Measurements from ENCODE around the gene CYSTM1.

CYSTM1 gene

GRCh38 chr5:140213370-140213983 lies 38.5 kb downstream of the CYSTM1 start:
- no peak for DNase-seq (ENCODE audit: low spot score)

DNA sequence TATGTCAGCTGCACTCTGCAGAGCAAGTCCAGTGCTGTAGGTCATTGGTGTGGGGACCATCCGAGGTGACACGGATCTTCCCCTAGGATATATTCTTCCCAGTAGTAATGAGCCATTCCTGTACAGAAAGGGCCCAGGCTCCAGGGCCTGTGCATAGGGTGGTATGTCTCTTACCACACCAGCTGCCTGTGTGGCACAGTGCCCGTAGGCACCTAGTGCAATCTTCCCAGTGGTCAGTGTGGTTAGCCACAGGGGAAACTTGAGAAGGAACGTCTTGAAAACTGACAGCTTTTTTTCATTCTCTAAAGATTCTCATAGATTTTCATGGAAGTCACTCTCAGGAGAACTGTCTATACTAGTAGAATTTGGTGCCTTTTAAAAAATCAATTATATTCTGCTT lies 39.8 kb downstream of the CYSTM1 start:
- DNase-seq (ENCODE audit: low spot score): no peak

- no peak for DNase-seq (ENCODE audit: low spot score)
These were observed 40.3 kb downstream of the CYSTM1 start for GRCh38 chr5:140215276-140215675.

DNA sequence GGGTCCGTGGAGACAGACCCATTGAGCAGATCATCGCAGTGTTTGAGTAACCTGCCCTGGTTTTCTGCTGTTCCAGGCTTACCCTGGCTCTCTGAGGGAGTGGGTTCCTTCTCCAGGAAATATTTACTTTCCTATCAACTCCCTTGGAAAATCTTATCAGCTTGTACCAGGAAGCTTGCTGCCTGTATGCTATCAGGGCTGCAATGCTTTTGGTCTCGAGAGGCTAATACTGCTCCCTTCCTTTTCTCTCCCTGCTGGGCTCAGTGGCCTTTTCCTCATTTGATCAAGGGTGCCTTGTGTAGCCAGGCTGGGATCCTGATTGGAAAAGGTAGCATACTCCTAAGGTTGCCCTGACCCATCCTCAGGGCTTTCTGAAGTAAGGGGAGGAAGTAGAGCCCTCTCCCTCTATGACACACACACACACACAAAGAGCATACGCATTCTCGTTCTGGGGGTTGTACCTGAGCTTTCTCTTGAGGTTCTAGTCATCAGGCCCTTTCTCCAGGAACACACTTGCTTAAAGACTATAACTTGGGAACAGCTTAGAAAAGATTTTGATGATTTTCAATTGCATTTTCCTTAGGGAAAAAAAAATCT lies 41.6 kb downstream of the CYSTM1 start:
- no peak for DNase-seq (ENCODE audit: low spot score)

DNA sequence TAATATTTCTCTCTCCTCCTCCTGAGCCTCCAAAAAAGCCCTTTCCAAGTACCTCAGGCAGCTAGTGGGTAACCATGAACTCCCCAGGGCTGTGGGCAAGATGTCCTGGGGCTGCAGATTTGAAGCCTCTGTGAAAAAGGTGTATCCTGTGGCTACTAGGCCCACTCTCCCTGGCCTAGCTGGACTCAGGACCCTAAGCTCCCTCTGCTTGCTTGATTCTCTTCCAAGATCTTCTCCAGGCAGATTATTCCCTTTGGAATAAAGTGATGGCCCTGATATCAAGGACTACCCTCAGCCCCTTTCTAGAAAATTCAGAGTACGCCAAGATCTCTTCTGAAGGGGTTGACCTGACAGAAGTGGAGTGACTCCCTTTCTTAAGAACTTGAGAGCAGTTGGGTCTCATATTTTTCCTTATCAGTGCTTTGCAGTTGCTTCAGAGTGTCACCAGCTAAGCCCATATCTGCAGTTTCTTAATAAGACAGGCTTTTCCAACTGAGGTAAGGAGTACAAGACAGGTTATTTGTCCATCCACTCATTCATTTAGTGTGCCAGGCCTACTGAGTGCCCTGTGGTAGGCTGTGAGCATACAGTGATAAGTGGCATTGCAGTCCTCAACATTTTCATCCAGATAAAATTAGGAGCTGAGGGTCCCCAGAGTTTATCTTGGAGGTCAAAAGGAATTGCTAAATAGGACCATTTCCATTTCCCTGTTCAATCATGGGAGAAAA lies 42.5 kb downstream of the CYSTM1 start:
- no peak for DNase-seq (ENCODE audit: low spot score)

- no peak for DNase-seq (ENCODE audit: low spot score)
These were observed 44.3 kb downstream of the CYSTM1 start for GRCh38 chr5:140219068-140219991.

DNA sequence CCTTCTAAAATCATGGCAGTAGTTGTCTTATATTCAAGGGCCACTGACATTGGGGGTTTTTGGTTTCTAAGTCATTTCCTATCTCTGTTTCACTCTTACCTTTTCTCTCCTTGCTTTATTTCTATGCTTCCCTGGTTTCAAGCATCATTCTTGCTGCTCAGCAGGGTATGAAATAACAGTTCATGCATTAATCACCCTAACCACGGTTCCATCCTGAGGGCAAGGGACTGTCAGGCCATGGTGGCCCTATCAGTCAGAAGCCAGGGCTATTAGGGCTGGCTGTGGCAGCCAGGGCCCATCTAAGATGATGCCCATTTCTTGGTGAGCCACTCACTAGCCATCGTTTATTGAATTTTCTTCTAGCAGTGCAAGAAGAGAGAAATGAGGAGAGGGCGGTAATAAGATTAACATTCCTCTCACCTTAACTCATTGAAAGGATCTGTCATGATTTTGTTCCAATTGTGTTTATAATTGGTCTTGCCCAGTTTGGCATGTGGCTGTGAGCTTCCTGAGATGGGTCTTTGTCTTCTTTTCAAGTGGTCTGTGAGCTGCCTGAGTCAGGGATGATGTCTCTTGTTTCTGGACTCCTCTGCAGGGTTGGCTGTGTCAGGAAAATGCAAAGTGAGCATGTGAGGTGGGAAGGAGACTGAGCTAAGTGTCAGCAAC lies 45.2 kb downstream of the CYSTM1 start:
- DNase-seq (ENCODE audit: low spot score): no peak

DNA sequence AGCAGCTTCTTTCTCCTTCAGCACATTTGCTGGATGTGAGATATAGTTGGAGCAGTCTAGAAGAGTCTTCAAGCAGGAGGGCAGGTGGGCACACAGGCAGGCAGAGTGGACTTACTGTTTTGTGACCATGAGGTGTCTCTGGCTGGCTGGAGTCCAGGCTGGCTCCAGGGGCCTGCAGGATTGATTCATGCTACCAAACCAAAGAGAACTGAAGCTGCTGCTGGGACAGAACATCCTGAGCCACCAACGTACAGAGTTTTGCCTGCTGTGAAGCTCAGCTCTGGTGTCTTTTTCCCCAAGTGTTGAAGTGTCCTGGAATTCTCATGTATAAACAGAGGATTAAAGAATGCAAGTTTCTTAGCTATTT lies 45.7 kb downstream of the CYSTM1 start:
- no peak for DNase-seq (ENCODE audit: low spot score)

DNA sequence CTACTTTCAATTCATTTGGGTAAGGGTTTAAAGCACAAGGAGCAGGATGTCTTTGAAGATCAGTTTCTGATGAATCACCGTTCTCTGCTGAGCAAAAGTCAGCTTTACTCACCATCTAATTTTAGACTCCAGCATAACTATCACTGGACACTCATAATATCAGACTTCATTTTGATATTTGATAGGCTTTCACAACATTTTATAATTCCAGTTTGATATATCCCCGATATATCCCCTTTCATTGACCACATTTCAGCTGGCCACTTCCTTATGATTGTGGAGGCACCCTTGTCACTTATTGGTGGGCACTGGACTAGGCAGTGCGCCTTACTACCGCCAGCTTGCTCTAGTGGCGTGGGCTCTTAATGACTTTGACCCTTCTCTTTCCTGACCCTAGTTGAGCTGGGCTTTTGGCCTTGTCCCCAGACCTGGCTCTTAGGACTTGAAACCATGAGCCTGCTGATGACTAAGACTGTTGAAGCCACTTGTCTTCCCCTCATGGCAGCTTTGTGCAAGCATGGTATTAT lies 46.8 kb downstream of the CYSTM1 start:
- DNase-seq (ENCODE audit: low spot score): no peak

DNA sequence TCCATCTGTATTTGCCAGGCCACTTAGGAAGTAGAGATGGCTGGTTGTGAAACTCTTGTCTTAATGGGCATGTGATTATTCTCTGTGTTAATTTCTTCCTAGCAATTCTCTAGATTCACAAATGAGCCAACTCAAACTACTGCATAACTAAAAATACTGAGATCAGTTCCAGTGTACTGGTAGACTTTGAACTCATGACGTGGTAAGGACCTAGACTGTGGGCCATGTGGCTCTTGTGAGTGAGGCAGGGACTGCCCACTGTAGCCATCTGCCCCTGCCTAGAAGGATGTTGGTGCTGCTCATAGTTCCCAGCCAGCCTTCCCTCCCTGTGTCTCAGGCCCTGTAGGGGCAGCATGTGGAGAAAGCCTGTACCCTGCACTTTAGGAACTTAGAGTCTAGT lies 47.4 kb downstream of the CYSTM1 start:
- no peak for DNase-seq (ENCODE audit: low spot score)

DNA sequence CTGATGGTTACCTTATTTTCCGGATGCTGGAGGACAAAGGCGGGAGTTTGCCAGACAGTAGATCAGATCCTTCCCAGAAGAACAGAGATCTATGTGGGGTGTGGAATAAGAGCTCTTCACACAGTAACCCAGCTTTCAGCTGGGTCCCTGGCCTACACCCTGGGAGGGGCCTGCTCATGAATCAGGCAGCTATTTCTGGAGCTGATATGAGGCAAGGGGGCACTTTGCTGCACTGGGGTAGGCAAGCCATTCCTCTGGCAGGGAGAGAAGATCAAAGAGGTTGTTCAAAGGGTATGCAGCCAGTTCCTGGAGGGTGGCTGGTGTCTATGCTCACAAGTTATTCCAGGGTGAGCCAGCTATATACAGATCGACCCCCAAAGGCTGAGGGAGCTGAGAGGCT lies 48.6 kb downstream of the CYSTM1 start:
- DNase-seq (ENCODE audit: low spot score): no peak

GRCh38 chr5:140224658-140225057 lies 49.7 kb downstream of the CYSTM1 start:
- DNase-seq (ENCODE audit: low spot score): no peak

GRCh38 chr5:140225396-140225795 lies 50.4 kb downstream of the CYSTM1 start:
- DNase-seq (ENCODE audit: low spot score): no peak

GRCh38 chr5:140227046-140227445 lies 52.1 kb downstream of the CYSTM1 start:
- no peak for DNase-seq (ENCODE audit: low spot score)

DNA sequence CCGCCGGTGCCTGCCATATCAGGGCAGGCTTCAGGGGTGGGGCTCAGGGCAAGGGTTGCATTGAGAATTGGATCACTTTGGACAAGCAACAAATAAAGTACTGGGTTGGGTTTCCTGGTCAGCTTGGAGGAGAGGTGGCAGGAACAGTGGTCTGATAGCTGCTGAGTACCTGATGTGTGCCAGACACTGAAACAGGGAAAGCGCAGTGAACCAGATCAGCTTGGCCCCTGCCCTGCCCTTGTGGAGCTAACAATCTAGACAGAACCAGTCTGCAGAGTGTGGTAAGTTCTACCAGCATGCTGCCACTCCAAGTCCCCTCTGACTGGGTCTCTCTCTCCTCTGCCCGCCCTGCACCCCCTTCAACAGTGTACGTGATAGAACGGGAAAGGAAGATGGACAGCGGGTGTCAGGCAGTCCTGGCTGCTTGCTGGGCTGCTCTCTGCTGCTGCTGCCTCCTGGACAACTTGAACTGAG lies 53.4 kb downstream of the CYSTM1 start:
- no peak for DNase-seq (ENCODE audit: low spot score)

DNA sequence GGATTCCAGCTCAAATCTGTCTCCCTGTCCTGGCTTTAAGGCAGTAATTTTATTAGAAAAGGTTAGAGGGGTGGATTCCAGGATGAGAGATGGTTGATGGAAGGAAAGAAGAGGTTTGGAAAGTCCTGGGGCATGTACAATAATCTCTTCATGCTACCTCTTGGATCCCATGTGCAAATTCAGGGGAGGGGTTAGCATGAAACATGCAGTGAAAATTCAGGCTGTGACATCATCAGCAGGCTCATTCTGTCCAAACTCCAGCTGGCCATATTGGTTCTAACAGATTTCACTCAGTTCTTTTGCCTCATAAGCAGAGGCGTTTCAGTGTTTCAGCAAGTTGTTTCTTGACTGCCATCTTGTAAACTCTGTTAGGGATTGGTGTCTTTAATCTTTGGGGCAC lies 55.4 kb downstream of the CYSTM1 start:
- no peak for DNase-seq (ENCODE audit: low spot score)

DNA sequence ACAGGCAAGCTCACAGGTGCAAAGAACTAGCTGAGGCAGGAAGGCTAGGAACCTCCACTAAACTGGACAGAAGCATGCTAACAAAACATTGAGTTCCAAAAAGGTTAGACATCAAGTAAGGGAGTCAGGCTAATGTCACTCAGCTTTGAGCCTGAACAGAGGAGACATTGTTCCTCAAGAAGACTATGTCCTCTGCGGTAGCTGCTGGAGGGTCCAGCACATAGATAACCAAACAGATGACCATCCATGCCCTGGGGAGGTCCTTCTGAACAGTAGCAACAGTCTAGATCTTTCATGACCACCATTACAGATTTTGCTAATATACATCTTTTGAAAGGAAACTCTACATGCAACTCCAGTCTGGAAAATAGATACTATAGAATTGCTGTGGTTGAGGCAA lies 57.7 kb downstream of the CYSTM1 start:
- no peak for DNase-seq (ENCODE audit: low spot score)

GRCh38 chr5:140234377-140234989 lies 59.5 kb downstream of the CYSTM1 start:
- no peak for DNase-seq (ENCODE audit: low spot score)

GRCh38 chr5:140235791-140236551 lies 61.0 kb downstream of the CYSTM1 start:
- DNase-seq (ENCODE audit: low spot score): no peak

DNA sequence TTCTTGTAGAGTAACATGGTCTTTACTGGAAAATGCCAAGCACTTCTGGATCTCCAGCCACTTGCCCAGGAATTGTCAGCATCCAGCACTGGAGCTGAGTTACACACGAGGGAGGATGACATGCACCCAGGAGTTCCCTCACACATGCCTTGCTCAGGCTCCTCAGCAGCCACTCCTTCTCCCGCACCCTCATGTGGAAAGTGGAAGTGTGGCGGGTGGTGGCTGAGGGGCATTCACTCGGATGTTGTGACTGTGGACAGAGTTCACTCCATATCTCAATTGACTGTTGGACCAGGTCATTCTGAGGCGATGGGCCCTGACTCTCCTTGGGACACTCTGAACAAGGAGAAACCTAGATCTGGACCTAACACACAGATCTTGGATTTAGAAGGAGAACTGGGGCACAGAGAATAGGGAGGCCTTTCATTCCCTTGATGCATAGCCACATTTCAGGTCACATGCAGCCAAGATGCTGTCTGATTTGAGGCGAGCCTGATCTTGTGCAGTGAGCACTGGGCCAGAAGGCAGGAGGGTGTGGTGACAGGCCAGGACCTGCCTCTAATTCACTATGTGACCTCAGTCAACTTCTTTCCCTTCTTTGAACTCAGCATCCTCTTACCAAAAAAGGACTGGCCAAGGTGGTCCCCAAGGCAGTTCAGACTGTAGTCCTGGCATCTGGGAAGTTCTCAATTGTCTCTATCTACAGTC lies 62.1 kb downstream of the CYSTM1 start:
- DNase-seq (ENCODE audit: low spot score): no peak

All from CD4-positive, alpha-beta T cell treated with Interleukin-15 for 4 hours (primary cell).